GM19468 (cell line): ENCODE results near the gene ADCY2.
A peak's percentile ranks its signal among the peaks of the same experiment; 100 is the strongest.

ENCODE experiments used
- ATAC-seq: cut with Tn5 transposase; IDR thresholded peaks from one replicate; pipeline ENCODE4 v1.9.1; 2021; ENCODE audit warnings: mild to moderate bottlenecking, moderate library complexity, moderate number of reproducible peaks; ENCODE audit not compliant: unreplicated experiment; ENCODE audit errors: extremely low read depth

The ADCY2 gene

DNA sequence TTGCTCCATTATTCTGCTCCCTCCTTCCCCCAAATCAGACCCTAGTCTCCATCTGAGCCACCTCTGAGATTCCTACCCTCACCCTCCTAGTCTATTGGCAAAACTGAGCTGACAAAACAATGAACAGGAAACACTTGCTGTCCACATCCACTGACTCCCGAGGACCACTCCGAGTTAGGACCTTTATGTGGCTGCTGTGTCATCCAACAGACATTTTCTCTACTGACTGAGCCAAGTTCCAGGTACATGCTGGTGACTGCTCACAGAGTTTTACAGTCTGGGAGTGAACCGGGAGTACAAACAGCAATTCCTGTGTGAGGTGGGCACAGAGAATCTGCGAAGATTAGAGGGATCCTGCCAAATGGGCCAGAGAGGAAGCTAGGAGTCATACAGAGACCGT is 415.8 kb downstream of the ADCY2 start:
- no peak for ATAC-seq

DNA sequence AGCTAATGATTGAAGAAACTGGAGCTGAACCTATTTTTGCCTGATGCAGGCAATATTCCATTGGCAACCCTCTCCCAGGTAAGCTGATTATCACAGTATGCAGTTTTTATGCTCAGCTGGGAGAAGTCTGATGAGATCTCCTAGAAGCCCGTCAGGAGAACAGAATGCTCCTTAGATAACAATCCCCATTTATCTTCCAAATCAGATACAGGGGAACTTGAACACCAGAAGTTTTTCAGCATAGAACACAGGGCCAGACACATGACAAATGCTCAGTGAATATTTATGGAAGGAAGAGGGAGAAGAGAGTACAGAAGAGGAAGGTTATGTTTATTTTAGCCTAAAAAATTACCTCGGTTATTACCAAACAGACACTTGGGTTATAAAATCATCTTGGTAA is 417.1 kb downstream of the ADCY2 start:
- no peak for ATAC-seq

DNA sequence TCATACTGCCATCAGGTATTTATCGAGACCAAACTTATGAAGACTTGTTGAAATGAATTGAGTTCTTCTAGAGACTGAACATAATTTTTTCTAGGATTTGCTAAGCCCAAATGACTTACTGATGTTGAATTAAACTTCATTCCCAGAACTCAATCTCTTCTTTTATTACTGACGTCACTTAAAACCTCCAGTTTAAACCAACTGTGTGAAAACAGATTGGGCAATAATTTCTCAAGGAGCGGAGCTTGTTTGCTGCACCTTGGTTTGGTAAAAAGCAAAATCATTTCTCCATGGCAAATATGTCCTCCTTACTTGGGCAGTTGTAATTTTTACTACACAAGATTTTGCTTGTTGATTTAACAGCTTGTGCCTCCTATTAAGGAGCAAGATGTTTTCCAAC is 417.6 kb downstream of the ADCY2 start:
- ATAC-seq = no peak

DNA sequence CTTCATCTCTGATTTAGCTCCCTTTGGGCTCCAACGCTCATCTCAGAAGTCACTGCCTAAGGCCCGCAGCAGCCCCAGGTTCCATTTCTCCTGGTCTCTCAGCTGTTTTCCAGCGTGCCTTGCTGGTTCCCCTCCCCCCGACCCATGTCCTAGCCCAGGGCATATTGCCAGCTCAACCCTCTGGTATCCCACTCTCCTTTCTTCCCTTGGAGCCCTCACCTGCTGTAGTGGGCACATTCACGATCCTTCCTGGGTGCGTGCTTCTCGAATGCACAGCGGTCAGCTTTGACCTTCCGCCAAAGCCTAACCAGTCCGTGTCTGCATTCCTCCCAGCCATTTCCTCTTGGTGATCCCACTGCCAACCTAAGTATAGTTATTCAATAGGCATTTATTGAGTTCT is 418.9 kb downstream of the ADCY2 start:
- ATAC-seq = no peak

DNA sequence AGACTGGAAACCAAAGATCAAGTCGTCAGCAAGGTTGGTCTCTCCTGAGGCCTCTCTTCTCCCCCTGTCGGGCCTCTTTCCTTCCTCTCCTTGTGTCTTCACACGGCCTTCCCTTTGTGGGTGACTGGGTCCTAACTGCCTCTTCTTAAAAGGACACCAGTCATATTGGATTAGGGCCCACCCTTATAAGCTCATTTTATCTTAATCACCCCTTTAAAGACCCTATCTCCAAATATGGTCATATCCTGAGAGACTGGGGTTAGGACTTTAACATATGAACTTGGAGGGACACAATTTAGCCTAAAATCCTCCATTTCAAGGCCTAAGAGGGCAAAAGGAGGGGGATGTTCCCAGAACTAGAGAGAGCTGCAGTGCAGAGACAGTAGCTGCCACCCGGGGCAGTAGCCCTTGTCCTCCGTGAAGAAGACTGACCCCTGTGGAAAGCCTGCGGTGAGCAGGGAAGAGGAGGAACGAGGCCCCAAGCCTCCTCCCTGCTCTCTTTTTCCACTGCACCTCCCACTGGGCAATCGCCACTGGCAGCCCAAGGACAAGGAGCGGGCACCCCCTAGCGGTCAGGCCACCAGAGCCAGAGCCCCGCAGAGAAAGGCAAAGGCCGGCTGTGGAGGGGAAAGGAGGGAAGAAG is 420.1 kb downstream of the ADCY2 start:
- ATAC-seq = peak; percentile 81

DNA sequence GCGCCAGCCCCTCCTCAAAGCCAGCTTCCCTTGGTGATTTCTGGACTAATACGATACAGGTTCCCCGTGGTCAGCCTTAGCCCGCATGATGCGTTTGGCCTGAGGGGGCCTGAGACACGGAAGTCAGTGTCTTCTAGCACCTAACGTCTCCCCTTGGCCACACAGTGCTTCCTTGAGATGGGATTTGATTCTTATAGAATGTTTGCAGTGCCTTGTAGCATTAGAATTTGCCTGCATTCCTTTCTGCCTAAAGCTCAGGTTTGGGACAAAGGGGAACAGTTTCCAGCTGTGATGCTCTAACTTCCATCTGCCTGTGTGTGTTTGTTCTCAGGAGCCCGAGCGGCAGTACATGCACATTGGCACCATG is 420.6 kb downstream of the ADCY2 start:
- no peak for ATAC-seq

DNA sequence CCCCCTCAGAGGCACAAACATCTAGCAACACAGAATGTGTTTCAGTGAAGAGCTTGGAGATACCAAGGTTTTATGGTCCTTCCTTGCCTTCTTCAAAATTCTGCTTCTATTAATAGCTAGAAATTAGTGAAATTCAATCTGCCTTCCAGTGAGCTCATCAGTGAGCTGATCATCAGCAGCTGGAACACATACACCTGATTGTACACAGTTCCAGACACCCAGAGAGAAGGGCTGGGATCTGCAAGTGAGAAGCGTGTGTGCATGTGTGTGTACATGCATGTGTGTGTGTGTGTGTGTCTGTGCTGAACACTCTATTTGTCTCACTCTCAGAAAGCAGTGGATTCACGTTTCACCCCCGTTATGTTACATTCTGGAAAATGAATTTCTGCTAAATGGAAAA is 426.5 kb downstream of the ADCY2 start:
- ATAC-seq = no peak

DNA sequence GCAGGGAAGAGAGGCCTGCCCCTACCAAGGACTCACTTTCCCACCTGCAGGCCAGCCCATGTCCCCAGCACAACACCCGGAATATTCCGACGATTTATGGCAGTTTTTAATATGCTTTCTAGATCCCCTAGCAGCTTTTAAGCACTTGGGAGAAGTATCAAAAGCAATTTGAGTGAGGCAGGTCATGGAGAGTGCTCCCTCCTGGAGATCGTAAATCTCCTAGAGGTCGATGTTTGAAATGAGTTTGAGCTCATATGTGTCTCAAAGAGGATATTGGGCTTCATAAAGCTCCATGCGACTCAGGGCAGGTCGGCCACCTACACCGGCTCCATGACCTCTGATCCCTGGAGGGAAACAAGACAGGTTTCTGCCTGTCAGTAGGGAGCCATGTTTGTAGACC is 427.7 kb downstream of the ADCY2 start:
- ATAC-seq = no peak

DNA sequence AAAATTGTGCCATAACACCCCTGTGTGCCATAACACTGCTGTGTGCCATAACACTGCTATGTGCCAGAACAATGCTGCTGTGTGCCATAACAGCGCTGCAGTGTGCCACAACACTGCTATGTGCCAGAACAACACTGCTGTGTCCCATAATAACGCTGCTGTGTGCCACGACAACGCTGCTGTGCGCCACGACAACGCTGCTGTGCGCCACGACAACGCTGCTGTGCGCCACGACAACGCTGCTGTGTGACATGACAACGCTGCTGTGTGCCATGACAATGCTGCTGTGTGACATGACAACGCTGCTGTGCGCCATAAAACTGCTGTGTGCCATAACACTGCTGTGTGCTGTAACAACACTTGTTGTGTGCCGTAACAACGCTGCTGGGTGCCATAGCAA is 429.1 kb downstream of the ADCY2 start:
- no peak for ATAC-seq

DNA sequence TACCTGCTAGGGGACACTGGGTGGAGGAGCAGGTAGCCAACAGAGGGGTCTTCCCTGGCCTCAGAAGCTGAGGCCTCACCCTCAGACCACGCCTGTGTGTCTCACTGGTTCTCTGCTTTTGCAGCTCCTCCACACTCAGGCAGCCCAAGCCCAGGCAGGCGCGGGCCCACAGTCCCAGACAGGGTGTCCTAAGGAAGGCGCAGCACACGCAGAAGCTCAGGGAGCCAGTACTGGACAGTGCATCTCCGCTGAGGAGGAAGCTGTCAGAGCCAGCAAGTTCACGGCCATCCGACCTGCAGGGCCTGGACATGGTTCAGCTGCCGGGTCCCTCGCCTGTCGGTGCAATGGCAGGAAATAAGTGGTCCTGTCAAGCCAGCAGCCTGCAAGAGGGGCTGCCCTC is 429.7 kb downstream of the ADCY2 start:
- ATAC-seq = no peak

DNA sequence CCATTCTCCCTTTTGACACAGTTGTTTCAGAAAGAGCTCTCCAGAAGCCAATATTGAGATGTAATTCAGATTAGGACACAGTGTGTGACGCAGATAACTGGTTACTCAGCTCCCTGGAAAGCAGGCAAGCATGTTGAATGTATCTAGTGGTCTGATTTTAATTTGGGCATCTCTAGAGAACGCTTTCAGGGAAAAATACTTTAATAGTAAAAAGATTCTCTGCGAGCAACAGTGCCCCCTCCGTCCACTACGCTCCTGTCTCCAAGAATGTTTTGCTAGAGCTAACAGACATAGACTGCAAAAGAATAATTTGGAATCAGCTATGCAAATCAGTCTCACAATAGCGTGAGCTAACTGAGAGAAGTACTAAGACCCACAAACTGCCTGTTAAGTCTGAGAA is 431.7 kb downstream of the ADCY2 start:
- ATAC-seq = no peak

DNA sequence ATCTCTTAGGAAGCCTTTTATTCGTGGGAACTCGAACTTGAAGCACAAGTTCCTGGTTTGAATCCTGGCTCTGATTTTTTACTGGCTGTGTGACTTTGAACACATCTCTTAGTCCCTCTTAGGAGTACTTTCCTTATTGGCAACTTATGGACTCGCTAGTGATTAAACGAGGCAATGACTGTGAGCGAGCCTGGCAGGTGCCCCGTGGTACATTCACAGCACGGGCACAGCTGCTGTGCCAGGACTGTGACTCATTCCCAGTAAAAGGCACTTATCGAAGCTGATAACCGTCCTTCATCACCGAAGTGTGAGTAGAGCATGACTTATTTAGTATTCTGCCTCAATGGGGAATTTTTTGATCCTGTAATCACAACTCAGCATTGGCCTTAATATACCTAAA is 432.3 kb downstream of the ADCY2 start:
- ATAC-seq = no peak

DNA sequence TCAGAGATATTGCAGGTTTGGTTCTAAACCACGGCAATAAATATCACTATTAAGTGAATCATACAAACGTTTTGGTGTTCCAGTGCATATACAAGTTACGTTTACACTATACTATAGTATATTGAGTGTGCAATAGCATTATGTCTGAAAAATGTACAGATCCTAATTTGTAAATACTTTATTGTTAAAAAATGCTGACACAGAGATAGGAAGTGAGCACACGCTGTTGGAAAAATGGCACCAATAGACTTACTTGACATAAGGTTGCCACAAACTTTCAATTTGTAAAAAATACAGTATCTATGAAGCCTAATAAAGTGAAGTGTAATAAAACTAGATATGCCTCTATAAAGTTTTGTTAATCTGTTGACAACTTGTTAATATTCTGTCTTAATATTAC is 439.0 kb downstream of the ADCY2 start:
- no peak for ATAC-seq

DNA sequence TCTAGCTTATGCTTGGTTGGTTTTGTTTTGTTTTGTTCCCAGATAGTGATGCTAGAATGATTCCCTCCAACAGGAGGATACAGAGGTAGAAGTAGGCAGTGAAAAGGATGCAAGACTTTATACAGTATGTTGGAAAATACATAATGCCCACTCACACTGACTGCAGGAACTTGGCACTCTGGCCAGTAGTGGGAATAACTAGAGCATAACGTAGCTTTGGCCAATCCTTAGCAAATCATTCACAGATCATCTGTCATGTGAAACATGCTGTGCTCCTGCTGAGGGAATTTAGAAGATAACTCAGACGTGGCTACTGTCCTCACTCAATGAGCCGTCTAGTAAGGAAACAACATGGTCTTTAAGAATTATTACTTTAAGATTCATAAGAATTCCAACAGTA is 441.5 kb downstream of the ADCY2 start:
- no peak for ATAC-seq

DNA sequence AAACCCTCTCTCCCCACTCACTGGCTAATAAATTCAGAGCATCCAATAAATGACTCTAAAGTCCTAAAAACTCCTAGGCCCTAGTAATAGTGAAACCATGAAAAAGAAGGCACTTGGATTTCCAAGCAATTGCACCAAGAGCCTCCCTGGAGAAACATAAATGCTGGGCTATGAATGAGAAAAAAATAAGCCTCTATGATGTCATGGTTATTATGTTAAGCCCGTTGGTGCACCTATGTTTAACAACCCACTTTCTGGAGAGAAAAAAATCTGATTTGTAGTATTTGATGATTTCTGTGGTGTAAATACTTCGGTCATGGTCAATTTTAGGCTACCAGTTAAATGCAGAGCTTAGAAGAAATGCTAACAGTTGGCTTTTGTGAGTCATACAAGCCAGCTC is 446.6 kb downstream of the ADCY2 start:
- ATAC-seq = no peak

DNA sequence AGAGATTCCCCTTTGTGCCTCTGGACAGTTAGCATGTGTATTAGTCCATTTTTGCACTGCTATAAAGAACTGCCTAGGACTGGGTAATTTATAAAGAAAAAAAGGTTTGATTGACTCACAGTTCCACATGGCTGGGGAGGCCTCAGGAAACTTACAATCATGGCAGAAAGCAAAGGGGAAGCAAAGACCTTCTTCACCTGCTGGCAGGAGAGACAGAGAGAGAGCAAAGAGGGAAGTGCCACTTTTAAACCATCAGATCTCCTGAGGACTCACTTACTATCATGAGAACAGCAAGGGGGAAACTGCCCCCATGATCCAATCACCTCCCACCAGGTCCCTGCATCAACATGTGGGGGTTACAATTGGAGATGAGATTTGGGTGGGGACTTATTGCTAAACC is 449.0 kb downstream of the ADCY2 start:
- no peak for ATAC-seq

DNA sequence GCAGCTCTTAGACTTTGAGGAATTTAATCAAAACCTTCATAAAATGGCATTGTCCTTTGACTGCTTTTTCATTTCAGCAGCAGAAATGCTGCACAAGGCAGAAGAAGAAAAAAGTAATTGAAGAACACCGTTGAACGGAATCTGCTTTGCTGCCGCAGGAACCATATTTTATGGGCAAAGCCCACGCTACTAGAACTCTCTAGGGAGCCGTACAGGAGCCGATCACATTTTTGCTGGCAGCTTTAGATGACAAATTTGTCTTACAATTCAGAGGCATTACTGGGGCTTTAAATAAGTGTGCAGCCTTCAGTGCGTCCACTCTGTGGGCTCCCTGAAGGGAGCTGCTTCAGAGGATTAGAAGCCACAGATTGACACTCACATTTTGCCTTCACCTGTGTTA is 449.6 kb downstream of the ADCY2 start:
- no peak for ATAC-seq

DNA sequence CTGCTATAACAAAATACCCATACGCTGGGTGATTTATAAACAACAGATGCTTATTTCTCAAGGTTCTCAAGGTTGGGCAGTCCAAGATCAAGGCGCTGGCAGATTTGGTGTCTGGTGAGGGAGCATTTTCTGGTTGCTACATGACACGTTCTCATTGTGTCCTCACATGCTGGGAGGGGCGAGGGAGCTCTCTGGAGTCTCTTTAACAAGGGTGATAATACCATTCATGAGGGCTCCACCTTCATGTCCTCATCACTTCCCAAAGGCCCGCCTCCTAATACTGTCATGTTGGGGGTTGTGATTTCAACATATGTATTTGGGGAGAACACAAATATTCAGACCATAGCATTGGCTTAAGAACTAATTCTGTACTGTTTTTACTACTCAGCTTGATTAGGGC is 450.4 kb downstream of the ADCY2 start:
- ATAC-seq = no peak

DNA sequence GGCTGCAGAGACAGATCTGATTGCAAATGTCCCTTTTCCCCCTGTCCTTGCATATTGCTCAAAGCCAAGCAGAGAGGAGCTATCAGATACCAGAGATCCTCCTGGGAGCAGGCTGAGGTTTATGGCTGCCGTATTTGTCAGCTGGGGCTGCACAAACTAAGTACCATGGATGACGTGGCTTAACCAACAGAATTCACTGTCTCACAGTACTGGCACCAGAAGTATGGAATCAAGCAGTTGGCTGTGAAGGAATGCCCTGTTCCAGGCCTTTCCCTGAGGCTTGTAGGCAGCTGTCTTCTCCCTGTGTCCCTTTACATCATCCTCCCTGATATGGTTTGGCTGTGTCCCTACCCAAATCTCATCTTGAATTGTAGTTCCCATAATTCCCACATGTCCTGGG is 452.4 kb downstream of the ADCY2 start:
- ATAC-seq = no peak

DNA sequence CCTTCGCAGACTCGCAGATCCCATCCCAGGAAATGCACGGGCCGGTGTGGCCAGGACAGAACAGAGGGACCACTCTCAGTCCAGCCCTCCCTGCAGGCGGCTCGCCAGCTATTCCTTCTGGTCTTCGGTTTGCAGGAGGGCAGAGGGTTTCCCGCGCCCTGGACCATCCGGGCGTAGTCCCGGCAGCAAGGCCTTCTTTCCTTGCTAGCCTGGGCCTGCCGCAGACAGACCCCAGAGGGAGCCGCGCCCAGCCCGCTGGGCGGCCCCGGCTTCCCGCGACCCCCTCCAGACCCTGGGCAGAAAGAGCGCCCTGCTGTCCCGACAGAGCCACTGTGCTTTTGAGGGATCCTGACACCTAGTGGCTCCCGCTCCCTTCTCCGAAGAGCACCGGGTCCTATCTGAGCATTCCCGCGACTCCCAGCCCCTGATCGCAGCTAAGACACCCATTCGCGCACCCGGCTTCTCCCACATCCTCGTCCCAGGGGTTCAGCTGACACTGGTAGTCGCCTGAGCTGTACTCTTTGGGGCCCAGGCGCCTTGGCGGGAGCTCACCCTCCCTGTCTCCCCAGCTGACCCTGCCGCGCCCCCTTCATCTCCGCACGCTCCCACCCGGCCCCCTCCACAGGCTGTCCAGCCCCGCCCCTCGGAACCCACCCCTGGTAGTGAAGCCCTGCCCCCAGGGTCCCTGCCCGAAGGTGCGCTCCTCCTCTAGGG is 453.9 kb downstream of the ADCY2 start:
- no peak for ATAC-seq

DNA sequence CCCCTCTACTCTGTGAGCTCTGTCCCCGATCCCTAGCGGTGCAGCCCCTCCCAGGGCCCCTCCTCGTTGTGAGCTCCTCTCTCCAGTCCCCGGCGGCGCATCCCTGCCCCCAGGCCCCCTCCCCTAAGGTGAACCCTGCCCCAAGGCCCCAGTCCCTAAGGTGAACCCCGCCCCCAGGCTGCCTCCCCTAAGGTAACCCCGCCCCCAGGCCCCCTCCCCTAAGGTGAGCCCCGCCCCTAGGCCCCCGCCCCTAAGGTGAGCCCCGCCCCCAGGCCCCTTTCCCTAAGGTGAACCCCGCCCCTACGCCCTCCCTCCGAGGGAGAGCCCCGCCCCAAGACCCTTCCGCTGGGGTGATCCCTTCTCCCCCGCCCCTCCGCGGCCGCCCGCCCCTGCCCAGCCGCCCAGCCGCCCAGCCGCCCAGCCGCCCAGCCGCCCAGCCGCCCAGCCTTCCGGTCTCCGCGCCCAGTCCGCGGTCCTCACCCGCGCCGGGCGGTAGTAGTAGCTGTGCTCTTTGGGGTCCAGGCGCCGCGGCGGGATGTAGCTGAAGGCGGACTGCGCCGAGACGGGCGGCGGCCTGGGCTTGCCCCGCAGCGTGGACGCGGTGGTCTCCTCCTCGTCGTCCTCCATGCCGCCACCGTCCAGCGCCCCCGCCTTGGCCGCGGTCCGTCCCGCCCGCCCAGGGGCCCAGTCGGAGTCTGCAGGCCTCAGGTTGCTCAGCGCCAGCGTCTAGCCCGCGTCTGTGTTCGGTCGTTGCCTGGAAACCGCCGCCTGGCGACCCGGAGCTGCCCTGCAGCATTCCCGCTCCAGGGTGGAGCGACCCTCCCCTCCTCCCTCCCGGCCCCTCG is 454.7 kb downstream of the ADCY2 start, which contains the start of gene CFAP90:
CFAP90 (minus strand) TSS at position 739 of the 845 bp plus-strand sequence; CDS start at position 627, 112 bp downstream.
- no peak for ATAC-seq
